RPMI7951 (cell line): ENCODE results near the gene SOX10. TPM values are rescaled to one million over a fixed set of nuclear protein-coding genes. Genes with fewer than 3 reads are reported as not detected.
A peak's percentile ranks its signal among the peaks of the same experiment; 100 is the strongest.

Experiments
- DNase-seq: peaks from one replicate; pipeline ENCODE4 v3.0.0-alpha.2; 2012; ENCODE audit warnings: low read depth
- total RNA-seq: library from RNA; depleted of rRNA; stranded (reverse); fragments of >200 nt; shearing (Covaris generic); gene quantifications from 2 replicates; pipeline ENCODE4 v1.2.3, GENCODE V29; 2014

Gene SOX10
- total RNA-seq, 1 experiment from 2014 or later, result 3.0 TPM

- DNase-seq, result peak; percentile 53
Observed at GRCh38 chr22:38016182-38017151, 32.1 kb upstream of the SOX10 start.

GRCh38 chr22:38014083-38014482, 29.7 kb upstream of the SOX10 start:
- DNase-seq, result no peak

- no peak for DNase-seq
Observed at GRCh38 chr22:38012604-38013072, 28.3 kb upstream of the SOX10 start.

GRCh38 chr22:38009000-38009806, 24.8 kb upstream of the SOX10 start:
- no peak for DNase-seq

- no peak for DNase-seq
Observed at GRCh38 chr22:38007330-38007902, 23.1 kb upstream of the SOX10 start.

- DNase-seq, result no peak
Observed at GRCh38 chr22:38006906-38007305, 22.6 kb upstream of the SOX10 start.

- DNase-seq, result no peak
Observed at GRCh38 chr22:38005943-38006342, 21.6 kb upstream of the SOX10 start.

- DNase-seq, result peak; percentile 82
Observed at GRCh38 chr22:37999640-38000272, 15.4 kb upstream of the SOX10 start.

GRCh38 chr22:37999236-37999635, 14.9 kb upstream of the SOX10 start:
- DNase-seq, result no peak

GRCh38 chr22:37998543-37998942, 14.2 kb upstream of the SOX10 start:
- peak; percentile 35 for DNase-seq

- no peak for DNase-seq
Observed at GRCh38 chr22:37996515-37997246, 12.3 kb upstream of the SOX10 start.

GRCh38 chr22:37996079-37996478, 11.7 kb upstream of the SOX10 start:
- peak; percentile 41 for DNase-seq

- no peak for DNase-seq
Observed at GRCh38 chr22:37995460-37995859, 11.1 kb upstream of the SOX10 start.

- DNase-seq, result no peak
Observed at GRCh38 chr22:37994982-37995381, 10.6 kb upstream of the SOX10 start.

GRCh38 chr22:37994049-37994448, 9.7 kb upstream of the SOX10 start:
- no peak for DNase-seq

- no peak for DNase-seq
Observed at GRCh38 chr22:37991731-37992442, 7.5 kb upstream of the SOX10 start.

- no peak for DNase-seq
Observed at GRCh38 chr22:37990862-37991261, 6.5 kb upstream of the SOX10 start.

GRCh38 chr22:37990301-37990700, 5.9 kb upstream of the SOX10 start:
- no peak for DNase-seq

- DNase-seq, result no peak
Observed at GRCh38 chr22:37989146-37990045, 5.0 kb upstream of the SOX10 start.
